GM12892 (cell line): Measurements from ENCODE around the gene TMEM132A.

Experiments used
- POLR2A ChIP-seq: IDR thresholded peaks from 2 replicates; pipeline ENCODE4 v1.6.1; 2011; ENCODE audit warnings: low read depth, low read length, control low read depth
- POLR2AphosphoS5 ChIP-seq: IDR thresholded peaks from 2 replicates; pipeline ENCODE4 v1.6.1; 2011; ENCODE audit warnings: low read depth, low read length, control low read depth

- no peak for TF ChIP-seq POLR2A
- no peak for TF ChIP-seq POLR2AphosphoS5
Observed at GRCh38 chr11:60924110-60924905, at the start of gene TMEM132A.
